ENCODE results near the gene LRRC4B. TPM values are rescaled to one million over a fixed set of nuclear protein-coding genes. Genes with fewer than 3 reads are reported as not detected.

LRRC4B gene
- total RNA-seq, 1 experiment from 2014 or later: 3.8 TPM

- H3K4me1 Mint-ChIP-seq: peaks cover 17 to 44% of the 10 kb centered on the region in 2 experiments
- Histone ChIP-seq H2AFZ (ENCODE audit: low read length) (no peak overlapping the region), H3K79me1 (ENCODE audit: insufficient read depth, low read depth, low read length, poor library complexity, severe bottlenecking) (no peaks in the 10 kb centered on the region), H3K23ac (ENCODE audit: insufficient read length, low read depth, low read length) (no peak overlapping the region), H3K18ac (ENCODE audit: insufficient read length, low read depth, low read length) (no peak overlapping the region), H4K91ac (ENCODE audit: insufficient read length, low read depth, low read length) (no peak overlapping the region), H3K27ac (ENCODE audit: insufficient read length, low read depth, low read length) (no peak overlapping the region), H3K56ac (ENCODE audit: insufficient read length, low read depth, low read length) (no peak overlapping the region), H3K14ac (ENCODE audit: insufficient read depth, low read length) (no peak overlapping the region), H3K9me3 (ENCODE audit: control insufficient read depth, low read depth, low read length) (no peaks in the 10 kb centered on the region), H3T11ph (ENCODE audit: low read length) (no peak overlapping the region), H4K20me1 (ENCODE audit: control insufficient read depth, insufficient read depth, insufficient read length) (no peaks in the 10 kb centered on the region), H2BK120ac (ENCODE audit: low read depth, low read length, poor library complexity, severe bottlenecking) (no peak overlapping the region), H3K4me2 (ENCODE audit: insufficient read depth, insufficient read length, low read length) (no peak overlapping the region), H2BK20ac (ENCODE audit: low read depth, low read length, poor library complexity, severe bottlenecking) (no peak overlapping the region), H2BK15ac (ENCODE audit: low read depth, low read length) (no peak overlapping the region), H4K8ac (replicated peaks; ENCODE audit: insufficient read length, low read depth, low read length) (no peak overlapping the region), H3K79me2 (ENCODE audit: insufficient read depth, low read length) (no peaks in the 10 kb centered on the region), H3K4me1 (ENCODE audit: insufficient read depth, low read length) (no peaks in the 10 kb centered on the region), H3K4ac (ENCODE audit: low read depth, low read length) (no peak overlapping the region), H4K5ac (ENCODE audit: insufficient read length, low read depth, low read length) (no peak overlapping the region), H2BK5ac (ENCODE audit: insufficient read length, low read length) (no peak overlapping the region), H2AK5ac (ENCODE audit: insufficient read length, low read length) (no peak overlapping the region), H3K27me3 (ENCODE audit: insufficient read depth, low read length) (no peaks in the 10 kb centered on the region; the same call in 1 of the 2 replicates), H3K23me2 (ENCODE audit: insufficient read length, low read depth, low read length, poor library complexity, severe bottlenecking) (peaks cover 18% of the 10 kb centered on the region), H3K9ac (ENCODE audit: extremely low read depth, insufficient read length, low read length) (no peak overlapping the region), H2BK12ac (ENCODE audit: insufficient read length, low read depth, low read length) (no peak overlapping the region)
- H3K36me3 Mint-ChIP-seq (ENCODE audit: insufficient read depth in 1 of 3, low read depth in 3 of 3): peaks cover 0 to 2% (median 0%) of the 10 kb centered on the region in 3 experiments; a peak in 1 of 7 replicates
- TF ChIP-seq, protein P1, sequence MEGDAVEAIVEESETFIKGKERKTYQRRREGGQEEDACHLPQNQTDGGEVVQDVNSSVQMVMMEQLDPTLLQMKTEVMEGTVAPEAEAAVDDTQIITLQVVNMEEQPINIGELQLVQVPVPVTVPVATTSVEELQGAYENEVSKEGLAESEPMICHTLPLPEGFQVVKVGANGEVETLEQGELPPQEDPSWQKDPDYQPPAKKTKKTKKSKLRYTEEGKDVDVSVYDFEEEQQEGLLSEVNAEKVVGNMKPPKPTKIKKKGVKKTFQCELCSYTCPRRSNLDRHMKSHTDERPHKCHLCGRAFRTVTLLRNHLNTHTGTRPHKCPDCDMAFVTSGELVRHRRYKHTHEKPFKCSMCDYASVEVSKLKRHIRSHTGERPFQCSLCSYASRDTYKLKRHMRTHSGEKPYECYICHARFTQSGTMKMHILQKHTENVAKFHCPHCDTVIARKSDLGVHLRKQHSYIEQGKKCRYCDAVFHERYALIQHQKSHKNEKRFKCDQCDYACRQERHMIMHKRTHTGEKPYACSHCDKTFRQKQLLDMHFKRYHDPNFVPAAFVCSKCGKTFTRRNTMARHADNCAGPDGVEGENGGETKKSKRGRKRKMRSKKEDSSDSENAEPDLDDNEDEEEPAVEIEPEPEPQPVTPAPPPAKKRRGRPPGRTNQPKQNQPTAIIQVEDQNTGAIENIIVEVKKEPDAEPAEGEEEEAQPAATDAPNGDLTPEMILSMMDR (conservative IDR thresholded peaks at IDR 0.05): no peak
- H3K27ac Mint-ChIP-seq: no peak overlapping the region
- no CpG with 5 or more reads among the region's 10 CpGs for WGBS (ENCODE audit: extremely low coverage, insufficient read length, low lambda C conversion rate)
- DNase-seq: no peak
- no peaks in the 10 kb centered on the region; a peak in 1 of 5 replicates for H3K9me3 Mint-ChIP-seq
- H3K27me3 Mint-ChIP-seq (ENCODE audit: low read depth): peaks cover 91% of the 10 kb centered on the region
- peak overlapping the region in 1 of 2 experiments; percentile 32; a peak in 1 of 5 replicates for H3K4me3 Mint-ChIP-seq
Observed at GRCh38 chr19:50554212-50554611, 14.0 kb downstream of the LRRC4B start.
